HepG2 (cell line): ENCODE measurements around the gene ERLIN1. TPM values are rescaled to one million over a fixed set of nuclear protein-coding genes. Genes with fewer than 3 reads are reported as not detected.

Experiments
- MED13 ChIP-seq: sonication (generic); formaldehyde crosslinking; IDR thresholded peaks from 2 replicates; pipeline ENCODE4 v1.5.0; 2020; ENCODE audit warnings: missing genetic modification reagents
- NRL ChIP-seq: sonication (generic); formaldehyde crosslinking; IDR thresholded peaks from 2 replicates; pipeline ENCODE4 v1.5.0; 2020; ENCODE audit warnings: missing genetic modification reagents, mild to moderate bottlenecking, moderate library complexity, borderline replicate concordance
- SALL2 ChIP-seq: sonication (generic); formaldehyde crosslinking; IDR thresholded peaks from 2 replicates; pipeline ENCODE4 v1.8.1; 2023; ENCODE audit warnings: mild to moderate bottlenecking, missing genetic modification reagents, inconsistent platforms
- SIN3B ChIP-seq: fragments of 150-350 bp; IDR thresholded peaks from 2 replicates; pipeline ENCODE4 v1.6.1; 2014; ENCODE audit warnings: low read length
- SIX1 ChIP-seq: sonication (generic); formaldehyde crosslinking; IDR thresholded peaks from 2 replicates; pipeline ENCODE4 v1.4.0; 2020; ENCODE audit warnings: missing genetic modification reagents, borderline replicate concordance
- ZBTB37 ChIP-seq: sonication (generic); formaldehyde crosslinking; IDR thresholded peaks from 2 replicates; pipeline ENCODE4 v1.4.0; 2020; ENCODE audit warnings: mild to moderate bottlenecking, missing genetic modification reagents
- ZBTB43 ChIP-seq: sonication (generic); formaldehyde crosslinking; conservative IDR thresholded peaks from 2 replicates; pipeline ENCODE4 v1.4.0; 2020; ENCODE audit warnings: missing genetic modification reagents
- ZMYM2 ChIP-seq: sonication (generic); formaldehyde crosslinking; IDR thresholded peaks from 2 replicates; pipeline ENCODE4 v1.8.0; 2022; ENCODE audit warnings: mild to moderate bottlenecking, missing genetic modification reagents
- ZNF292 ChIP-seq: sonication (generic); formaldehyde crosslinking; IDR thresholded peaks from 2 replicates; pipeline ENCODE4 v1.8.1; 2022; ENCODE audit warnings: mild to moderate bottlenecking, low read depth, missing genetic modification reagents, borderline replicate concordance
- ZNF501 ChIP-seq: sonication (generic); formaldehyde crosslinking; IDR thresholded peaks from 2 replicates; pipeline ENCODE4 v1.5.1; 2020; ENCODE audit warnings: mild to moderate bottlenecking, moderate library complexity, missing genetic modification reagents
- ZNF543 ChIP-seq: sonication (generic); formaldehyde crosslinking; IDR thresholded peaks from 2 replicates; pipeline ENCODE4 v1.4.0; 2020; ENCODE audit warnings: mild to moderate bottlenecking, missing genetic modification reagents
- ZNF605 ChIP-seq: sonication (generic); formaldehyde crosslinking; IDR thresholded peaks from 2 replicates; pipeline ENCODE4 v1.8.0; 2022; ENCODE audit warnings: mild to moderate bottlenecking, missing genetic modification reagents
- ZNF644 ChIP-seq: IDR thresholded peaks from 2 replicates; pipeline ENCODE4 v1.6.1; 2016; ENCODE audit warnings: low read depth
- polyA plus RNA-seq, 8 experiments: library from polyadenylated mRNA; depleted of rRNA in 3 of 8; stranded (reverse) in 7 of 8; unstranded in 1 of 8; fragments of >200 nt; fragmentation: Illumina TruSeq in 4 of 8; extraction: Trizol in 4 of 8; gene quantifications; 2 replicates each; pipeline versions ENCODE4 v1.2.1 to v1.2.3, GENCODE V29; 2011 to 2016; ENCODE audit warnings: low read depth in 4 of 8, missing spikeins in 1 of 8, mixed read lengths in 1 of 8; ENCODE audit not compliant: insufficient read depth in 1 of 8
- total RNA-seq, 5 experiments: library from RNA; depleted of rRNA; stranded (reverse); fragments of >200 nt; fragmentation: Illumina TruSeq; extraction: Trizol; gene quantifications; 2 replicates each; pipeline ENCODE4 v1.2.3, GENCODE V29; 2016; ENCODE audit warnings: low read depth in 1 of 5
- TF ChIP-seq, protein P1 (sequence below): sonication (generic); formaldehyde crosslinking; IDR thresholded peaks from 2 replicates; pipeline ENCODE4 v1.4.0; 2020; ENCODE audit warnings: missing genetic modification reagents, borderline replicate concordance
- TF ChIP-seq, protein P2 (sequence below): sonication (generic); formaldehyde crosslinking; IDR thresholded peaks from 2 replicates; pipeline ENCODE4 v1.4.0; 2020; ENCODE audit warnings: missing genetic modification reagents

The ERLIN1 gene
- total and polyA plus RNA-seq, 2 of the 13 experiments (the other 11 are each of a cell fraction or from before 2014, with no cell fraction given), result 56.8 to 69.3 TPM

GRCh38 chr10:100185364-100186252, at the start of gene ERLIN1 (continued):
- TF ChIP-seq ZBTB43, result peak; percentile 46
- TF ChIP-seq ZNF605 (CRISPR knock-in tag), result no peak
- TF ChIP-seq SIX1 (CRISPR knock-in tag), result no peak
- TF ChIP-seq ZBTB37, result no peak
- TF ChIP-seq, protein P1, sequence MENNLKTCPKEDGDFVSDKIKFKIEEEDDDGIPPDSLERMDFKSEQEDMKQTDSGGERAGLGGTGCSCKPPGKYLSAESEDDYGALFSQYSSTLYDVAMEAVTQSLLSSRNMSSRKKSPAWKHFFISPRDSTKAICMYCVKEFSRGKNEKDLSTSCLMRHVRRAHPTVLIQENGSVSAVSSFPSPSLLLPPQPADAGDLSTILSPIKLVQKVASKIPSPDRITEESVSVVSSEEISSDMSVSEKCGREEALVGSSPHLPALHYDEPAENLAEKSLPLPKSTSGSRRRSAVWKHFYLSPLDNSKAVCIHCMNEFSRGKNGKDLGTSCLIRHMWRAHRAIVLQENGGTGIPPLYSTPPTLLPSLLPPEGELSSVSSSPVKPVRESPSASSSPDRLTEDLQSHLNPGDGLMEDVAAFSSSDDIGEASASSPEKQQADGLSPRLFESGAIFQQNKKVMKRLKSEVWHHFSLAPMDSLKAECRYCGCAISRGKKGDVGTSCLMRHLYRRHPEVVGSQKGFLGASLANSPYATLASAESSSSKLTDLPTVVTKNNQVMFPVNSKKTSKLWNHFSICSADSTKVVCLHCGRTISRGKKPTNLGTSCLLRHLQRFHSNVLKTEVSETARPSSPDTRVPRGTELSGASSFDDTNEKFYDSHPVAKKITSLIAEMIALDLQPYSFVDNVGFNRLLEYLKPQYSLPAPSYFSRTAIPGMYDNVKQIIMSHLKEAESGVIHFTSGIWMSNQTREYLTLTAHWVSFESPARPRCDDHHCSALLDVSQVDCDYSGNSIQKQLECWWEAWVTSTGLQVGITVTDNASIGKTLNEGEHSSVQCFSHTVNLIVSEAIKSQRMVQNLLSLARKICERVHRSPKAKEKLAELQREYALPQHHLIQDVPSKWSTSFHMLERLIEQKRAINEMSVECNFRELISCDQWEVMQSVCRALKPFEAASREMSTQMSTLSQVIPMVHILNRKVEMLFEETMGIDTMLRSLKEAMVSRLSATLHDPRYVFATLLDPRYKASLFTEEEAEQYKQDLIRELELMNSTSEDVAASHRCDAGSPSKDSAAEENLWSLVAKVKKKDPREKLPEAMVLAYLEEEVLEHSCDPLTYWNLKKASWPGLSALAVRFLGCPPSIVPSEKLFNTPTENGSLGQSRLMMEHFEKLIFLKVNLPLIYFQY, result peak; percentile 47; the same call in 1 of the 2 replicates
- no peak; the same call in 1 of the 2 replicates for TF ChIP-seq NRL (CRISPR knock-in tag)
- peak; percentile 58; the same call in 1 of the 2 replicates for TF ChIP-seq MED13
- TF ChIP-seq, protein P2, sequence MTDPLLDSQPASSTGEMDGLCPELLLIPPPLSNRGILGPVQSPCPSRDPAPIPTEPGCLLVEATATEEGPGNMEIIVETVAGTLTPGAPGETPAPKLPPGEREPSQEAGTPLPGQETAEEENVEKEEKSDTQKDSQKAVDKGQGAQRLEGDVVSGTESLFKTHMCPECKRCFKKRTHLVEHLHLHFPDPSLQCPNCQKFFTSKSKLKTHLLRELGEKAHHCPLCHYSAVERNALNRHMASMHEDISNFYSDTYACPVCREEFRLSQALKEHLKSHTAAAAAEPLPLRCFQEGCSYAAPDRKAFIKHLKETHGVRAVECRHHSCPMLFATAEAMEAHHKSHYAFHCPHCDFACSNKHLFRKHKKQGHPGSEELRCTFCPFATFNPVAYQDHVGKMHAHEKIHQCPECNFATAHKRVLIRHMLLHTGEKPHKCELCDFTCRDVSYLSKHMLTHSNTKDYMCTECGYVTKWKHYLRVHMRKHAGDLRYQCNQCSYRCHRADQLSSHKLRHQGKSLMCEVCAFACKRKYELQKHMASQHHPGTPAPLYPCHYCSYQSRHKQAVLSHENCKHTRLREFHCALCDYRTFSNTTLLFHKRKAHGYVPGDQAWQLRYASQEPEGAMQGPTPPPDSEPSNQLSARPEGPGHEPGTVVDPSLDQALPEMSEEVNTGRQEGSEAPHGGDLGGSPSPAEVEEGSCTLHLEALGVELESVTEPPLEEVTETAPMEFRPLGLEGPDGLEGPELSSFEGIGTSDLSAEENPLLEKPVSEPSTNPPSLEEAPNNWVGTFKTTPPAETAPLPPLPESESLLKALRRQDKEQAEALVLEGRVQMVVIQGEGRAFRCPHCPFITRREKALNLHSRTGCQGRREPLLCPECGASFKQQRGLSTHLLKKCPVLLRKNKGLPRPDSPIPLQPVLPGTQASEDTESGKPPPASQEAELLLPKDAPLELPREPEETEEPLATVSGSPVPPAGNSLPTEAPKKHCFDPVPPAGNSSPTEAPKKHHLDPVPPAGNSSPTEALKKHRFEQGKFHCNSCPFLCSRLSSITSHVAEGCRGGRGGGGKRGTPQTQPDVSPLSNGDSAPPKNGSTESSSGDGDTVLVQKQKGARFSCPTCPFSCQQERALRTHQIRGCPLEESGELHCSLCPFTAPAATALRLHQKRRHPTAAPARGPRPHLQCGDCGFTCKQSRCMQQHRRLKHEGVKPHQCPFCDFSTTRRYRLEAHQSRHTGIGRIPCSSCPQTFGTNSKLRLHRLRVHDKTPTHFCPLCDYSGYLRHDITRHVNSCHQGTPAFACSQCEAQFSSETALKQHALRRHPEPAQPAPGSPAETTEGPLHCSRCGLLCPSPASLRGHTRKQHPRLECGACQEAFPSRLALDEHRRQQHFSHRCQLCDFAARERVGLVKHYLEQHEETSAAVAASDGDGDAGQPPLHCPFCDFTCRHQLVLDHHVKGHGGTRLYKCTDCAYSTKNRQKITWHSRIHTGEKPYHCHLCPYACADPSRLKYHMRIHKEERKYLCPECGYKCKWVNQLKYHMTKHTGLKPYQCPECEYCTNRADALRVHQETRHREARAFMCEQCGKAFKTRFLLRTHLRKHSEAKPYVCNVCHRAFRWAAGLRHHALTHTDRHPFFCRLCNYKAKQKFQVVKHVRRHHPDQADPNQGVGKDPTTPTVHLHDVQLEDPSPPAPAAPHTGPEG, result peak; percentile 93
- TF ChIP-seq SALL2 (CRISPR knock-in tag), result peak; percentile 98; the same call in 1 of the 2 replicates
- TF ChIP-seq SIN3B, result no peak
- no peak for TF ChIP-seq ZMYM2 (CRISPR knock-in tag)
- no peak for TF ChIP-seq ZNF292 (CRISPR knock-in tag)
- TF ChIP-seq ZNF644 (CRISPR knock-in tag), result no peak
- peak; percentile 80 for TF ChIP-seq ZNF501 (CRISPR knock-in tag)
- TF ChIP-seq ZNF543 (CRISPR knock-in tag), result peak; percentile 78; the same call in 1 of the 2 replicates
